Lung (tissue), 12 donors: Measurements from ENCODE around the gene RARA. TPM values are rescaled to one million over a fixed set of nuclear protein-coding genes. Genes with fewer than 3 reads are reported as not detected.
"Not testable (repeated sequence)": the region's sequence is repeated elsewhere in the genome, so short reads cannot be mapped to it uniquely, and the experiment has no call there.

ENCODE experiments used
- ATAC-seq: fragments of 200-7000 bp; cut with Tn5 transposase; one replicate; pipeline ENCODE4 v1.9.1; 2020; ENCODE audit warnings: moderate number of reproducible peaks; ENCODE audit not compliant: insufficient read depth, low FRiP score
- DNase-seq, 3 donors: peaks; one replicate each; pipeline ENCODE4 v3.0.0-alpha.2; 2013 to 2017
- H3K27ac ChIP-seq, 2 donors: one replicate each; pipeline ENCODE4 v1.5.1; 2013; ENCODE audit warnings: mild to moderate bottlenecking in 2 of 2, moderate library complexity in 2 of 2, control low read depth in 1 of 2, inconsistent platforms in 1 of 2, low read depth in 1 of 2, low read length in 1 of 2
- H3K27me3 ChIP-seq, 3 donors: one replicate each; pipeline ENCODE4 v1.5.1; 2013; ENCODE audit warnings: low read length in 2 of 3; ENCODE audit not compliant: control insufficient read depth in 3 of 3, insufficient read depth in 3 of 3
- H3K36me3 ChIP-seq, 4 donors: one replicate each; pipeline ENCODE4 v1.5.1; 2013; ENCODE audit warnings: low read length in 4 of 4, mild to moderate bottlenecking in 1 of 4, moderate library complexity in 1 of 4; ENCODE audit not compliant: control insufficient read depth in 4 of 4, insufficient read depth in 4 of 4
- H3K4me1 ChIP-seq, 5 donors: one replicate each; pipeline ENCODE4 v1.5.1; 2013; ENCODE audit warnings: low read length in 5 of 5, mild to moderate bottlenecking in 2 of 5, moderate library complexity in 1 of 5; ENCODE audit not compliant: control insufficient read depth in 5 of 5, insufficient read depth in 5 of 5
- H3K4me3 ChIP-seq: one replicate; pipeline ENCODE4 v1.5.1; 2013; ENCODE audit warnings: mild to moderate bottlenecking, control low read depth, moderate library complexity
- H3K9ac ChIP-seq, 2 donors: one replicate each; pipeline ENCODE4 v1.5.1; 2013; ENCODE audit warnings: low read length in 2 of 2, control low read depth in 1 of 2; ENCODE audit not compliant: insufficient read depth in 1 of 2
- H3K9me3 ChIP-seq, 4 donors: one replicate each; pipeline ENCODE4 v1.5.1; 2013; ENCODE audit warnings: low read length in 3 of 4, mild to moderate bottlenecking in 1 of 4, moderate library complexity in 1 of 4; ENCODE audit not compliant: control insufficient read depth in 4 of 4, insufficient read depth in 3 of 4
- WGBS, 2 donors: extraction: QIAGEN DNeasy Blood & Tissue Kit; methylation state at CpG; one replicate each; pipeline ENCODE4 v1.1.7; 2013; 5-methylcytosine and 5-hydroxymethylcytosine counted together
- polyA plus RNA-seq, 2 donors: library from polyadenylated mRNA; stranded (reverse); fragments of 200-250 nt; gene quantifications; one replicate each; pipeline ENCODE4 v1.2.1, GENCODE V29; 2013
- total RNA-seq, 2 donors: library from RNA; depleted of rRNA in 1 of 2; stranded (reverse); fragments of >200 nt in 1 of 2; gene quantifications; one replicate each; pipeline ENCODE4 v1.2.1, GENCODE V29; 2014 to 2021
- TF ChIP-seq, protein P1 (sequence below): IDR thresholded peaks from 2 replicates; pipeline ENCODE4 v1.5.1; 2012; ENCODE audit warnings: mild to moderate bottlenecking; ENCODE audit errors: control extremely low read depth, extremely low read depth
- donor health status: control.
- donor health status: control.
- donor health status: Bipolar disorder and iron deficiency.
- donor health status: healthy.
- donor health status: DM: yes; HTN: yes; CAD: no.

The RARA gene
- total and polyA plus RNA-seq, 4 donors: 36.4 to 75.3 (median 50.8) TPM

DNA sequence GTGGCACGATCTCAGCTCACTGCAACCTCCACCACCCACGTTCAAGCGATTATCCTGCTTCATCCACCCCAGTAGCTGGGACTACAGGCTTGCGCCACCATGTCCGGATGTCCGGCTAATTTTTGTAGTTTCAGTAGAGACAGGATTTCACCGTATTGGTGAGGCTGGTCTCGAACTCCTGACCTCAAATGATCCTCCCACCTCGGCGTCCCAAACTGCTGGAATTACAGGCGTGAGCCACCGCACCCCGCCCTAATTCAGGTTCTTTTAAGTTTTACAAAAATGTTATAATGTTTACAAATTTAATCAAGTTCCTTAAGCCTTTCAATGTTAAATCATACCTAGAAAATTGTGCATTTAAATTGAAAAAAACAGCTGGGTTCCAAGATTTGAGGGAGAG, 68.9 kb downstream of the RARA start:
- H3K4me1 ChIP-seq: peaks cover 0 to 2% (median 0%) of the 10 kb centered on the region in 5 donors
- TF ChIP-seq, protein P1, sequence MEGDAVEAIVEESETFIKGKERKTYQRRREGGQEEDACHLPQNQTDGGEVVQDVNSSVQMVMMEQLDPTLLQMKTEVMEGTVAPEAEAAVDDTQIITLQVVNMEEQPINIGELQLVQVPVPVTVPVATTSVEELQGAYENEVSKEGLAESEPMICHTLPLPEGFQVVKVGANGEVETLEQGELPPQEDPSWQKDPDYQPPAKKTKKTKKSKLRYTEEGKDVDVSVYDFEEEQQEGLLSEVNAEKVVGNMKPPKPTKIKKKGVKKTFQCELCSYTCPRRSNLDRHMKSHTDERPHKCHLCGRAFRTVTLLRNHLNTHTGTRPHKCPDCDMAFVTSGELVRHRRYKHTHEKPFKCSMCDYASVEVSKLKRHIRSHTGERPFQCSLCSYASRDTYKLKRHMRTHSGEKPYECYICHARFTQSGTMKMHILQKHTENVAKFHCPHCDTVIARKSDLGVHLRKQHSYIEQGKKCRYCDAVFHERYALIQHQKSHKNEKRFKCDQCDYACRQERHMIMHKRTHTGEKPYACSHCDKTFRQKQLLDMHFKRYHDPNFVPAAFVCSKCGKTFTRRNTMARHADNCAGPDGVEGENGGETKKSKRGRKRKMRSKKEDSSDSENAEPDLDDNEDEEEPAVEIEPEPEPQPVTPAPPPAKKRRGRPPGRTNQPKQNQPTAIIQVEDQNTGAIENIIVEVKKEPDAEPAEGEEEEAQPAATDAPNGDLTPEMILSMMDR: no peak
- H3K27ac ChIP-seq: no peak overlapping the region
- WGBS, 2 donors: 88 to 96% methylated on average over 13 of the region's 13 CpGs
- H3K9ac ChIP-seq: no peak overlapping the region
- H3K9me3 ChIP-seq: no peaks in the 10 kb centered on the region
- ATAC-seq (no peak), DNase-seq (no peak)
- H3K36me3 ChIP-seq: no peaks in the 10 kb centered on the region
- no peaks in the 10 kb centered on the region for H3K27me3 ChIP-seq
- no peak overlapping the region for H3K4me3 ChIP-seq

DNA sequence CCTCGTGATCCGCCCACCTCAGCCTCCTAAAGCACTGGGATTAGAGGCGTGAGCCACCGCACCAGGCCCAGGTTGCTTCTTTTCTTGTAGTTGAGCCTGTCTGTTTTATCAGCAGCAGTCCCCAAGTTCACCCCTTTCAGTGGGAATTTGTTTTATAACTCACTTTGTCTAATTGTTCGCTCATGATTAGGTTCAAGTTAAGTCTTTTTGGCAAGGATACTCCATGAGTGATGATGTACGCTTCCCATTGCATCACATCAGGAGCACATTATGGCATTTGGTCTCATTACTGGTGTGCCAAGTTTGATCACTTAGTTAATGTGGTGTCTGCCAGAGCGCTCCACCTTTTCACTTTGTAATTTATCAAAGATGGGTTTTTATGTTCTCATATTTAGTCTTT, 70.0 kb downstream of the RARA start:
- no peaks in the 10 kb centered on the region for H3K27me3 ChIP-seq
- ATAC-seq: no peak
- TF ChIP-seq, protein P1: no peak
- no peaks in the 10 kb centered on the region for H3K36me3 ChIP-seq
- DNase-seq: no peak
- no peak overlapping the region for H3K4me3 ChIP-seq
- H3K9ac ChIP-seq: no peak overlapping the region
- no peaks in the 10 kb centered on the region for H3K9me3 ChIP-seq
- 89 to 92% methylated on average over 7 of the region's 7 CpGs for WGBS, 2 donors
- H3K4me1 ChIP-seq: peaks cover 0 to 2% (median 0%) of the 10 kb centered on the region in 5 donors
- no peak overlapping the region for H3K27ac ChIP-seq

DNA sequence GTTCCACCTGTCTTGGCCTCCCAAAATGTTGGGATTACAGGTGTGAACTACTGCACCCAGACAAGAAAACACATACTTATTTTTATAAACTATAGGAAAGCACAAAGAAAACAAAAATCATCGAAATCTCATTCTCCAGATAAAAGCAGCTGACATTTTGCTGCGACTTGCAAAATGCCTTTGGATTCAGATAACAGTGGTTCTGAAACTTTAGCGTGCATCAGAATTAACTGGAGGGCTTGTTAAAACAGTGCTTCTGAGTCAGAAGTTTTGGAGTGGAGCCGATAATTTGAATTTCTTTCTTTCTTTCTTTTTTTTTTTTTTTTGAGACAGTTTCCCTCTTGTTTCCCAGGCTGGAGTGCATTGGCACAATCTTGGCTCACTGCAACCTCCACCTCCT, 73.3 kb downstream of the RARA start:
- no peak overlapping the region for H3K9ac ChIP-seq
- ATAC-seq (no peak), DNase-seq (no peak)
- no peaks in the 10 kb centered on the region for H3K27me3 ChIP-seq
- no peaks in the 10 kb centered on the region for H3K9me3 ChIP-seq
- no peaks in the 10 kb centered on the region for H3K36me3 ChIP-seq
- WGBS, 2 donors: 92 to 96% methylated on average over 4 of the region's 4 CpGs
- TF ChIP-seq, protein P1: no peak
- H3K4me3 ChIP-seq: no peak overlapping the region
- H3K27ac ChIP-seq: no peak overlapping the region
- H3K4me1 ChIP-seq: peaks cover 0 to 2% (median 0%) of the 10 kb centered on the region in 5 donors

DNA sequence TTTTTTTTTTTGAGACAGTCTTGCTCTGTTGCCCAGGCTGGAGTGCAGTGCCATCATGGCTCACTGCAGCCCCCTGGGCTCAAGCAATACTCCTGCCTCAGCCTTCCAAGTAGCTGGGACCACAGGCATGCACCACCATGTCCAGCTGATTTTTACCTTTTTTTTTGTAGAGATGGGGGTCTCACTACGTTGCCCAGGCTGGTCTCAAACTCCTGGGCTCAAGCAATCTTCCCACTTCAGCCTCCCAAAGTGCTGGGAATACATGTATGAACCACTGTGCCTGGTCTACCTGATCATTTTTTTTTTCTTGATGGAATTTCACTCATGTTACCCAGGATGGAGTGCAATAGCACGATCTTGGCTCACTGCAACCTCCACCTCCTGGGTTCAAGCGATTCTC, 77.6 kb downstream of the RARA start:
- not testable (repeated sequence) for H3K36me3 ChIP-seq, H3K27me3 ChIP-seq, H3K4me3 ChIP-seq, H3K27ac ChIP-seq, H3K9me3 ChIP-seq, ATAC-seq, H3K4me1 ChIP-seq, DNase-seq, H3K9ac ChIP-seq
- 93 to 96% methylated on average over 3 of the region's 3 CpGs for WGBS, 2 donors
